HG03139 (cell line): Measurements from ENCODE around the gene CMC2.

Source experiments
- ATAC-seq: cut with Tn5 transposase; IDR thresholded peaks from one replicate; pipeline ENCODE4 v1.9.1; 2021; ENCODE audit not compliant: unreplicated experiment

Gene CMC2

GRCh38 chr16:80935691-80936090, 71.0 kb downstream of the CMC2 start:
- ATAC-seq: no peak

- ATAC-seq: no peak
Observed at GRCh38 chr16:80932708-80933095, 74.0 kb downstream of the CMC2 start.

- no peak for ATAC-seq
Observed at GRCh38 chr16:80931801-80932707, 74.6 kb downstream of the CMC2 start.

- no peak for ATAC-seq
Observed at GRCh38 chr16:80924372-80924978, 82.2 kb downstream of the CMC2 start.

- no peak for ATAC-seq
Observed at GRCh38 chr16:80923356-80923755, 83.3 kb downstream of the CMC2 start.
